Measurements from ENCODE around the gene SUN3. TPM values are rescaled to one million over a fixed set of nuclear protein-coding genes. Genes with fewer than 3 reads are reported as not detected.

Gene SUN3
- total and polyA plus RNA-seq, 9 of the 15 experiments (the other 6 are each of a cell fraction or from before 2014, with no cell fraction given) = 0.04 to 0.06 TPM; not detected in 7

GRCh38 chr7:47951374-47951773 is 77.5 kb downstream of the SUN3 start:
- Histone ChIP-seq H3K9me1 (ENCODE audit: control insufficient read depth, insufficient read depth, low read length) (no peaks in the 10 kb centered on the region), H3K27me3 (ENCODE audit: control insufficient read depth in 2 of 2, insufficient read depth in 2 of 2, low read length in 2 of 2) (peaks cover 10 to 33% of the 10 kb centered on the region in 2 experiments; a peak in 4 of 5 replicates), H3K4me3 (no peak overlapping the region), H3K4me2 (ENCODE audit: insufficient read depth, low read length) (no peak overlapping the region), H3K36me3 (ENCODE audit: control insufficient read depth, insufficient read depth, low read length) (peaks cover 9% of the 10 kb centered on the region; the same call in 1 of the 3 replicates), H3K9ac (ENCODE audit: insufficient read depth in 1 of 2, low read depth in 2 of 2, low read length in 2 of 2) (no peak overlapping the region), H4K20me1 (replicated peaks; ENCODE audit: control insufficient read depth, insufficient read depth, low read length) (no peaks in the 10 kb centered on the region; the same call in 1 of the 2 replicates), H3K27ac (ENCODE audit: extremely low read depth, low read depth, low read length) (no peak overlapping the region), H3K79me2 (ENCODE audit: control insufficient read depth, insufficient read depth, low read length) (no peaks in the 10 kb centered on the region), H3K9me3 (replicated peaks; ENCODE audit: control insufficient read depth, insufficient read depth, low read depth, low read length) (no peaks in the 10 kb centered on the region; the same call in 1 of the 2 replicates), H2AFZ (ENCODE audit: low read depth, low read length) (no peak overlapping the region), H3K4me1 (replicated peaks in 1 of 2; ENCODE audit: control insufficient read depth in 2 of 2, insufficient read depth in 2 of 2, low read length in 2 of 2) (no peaks in the 10 kb centered on the region)
- no peak; the same call in 2 of the 3 replicates for ATAC-seq
- BruUV-seq (replicated peaks) = no TSS peak
- TF ChIP-seq ASH1L (IDR thresholded peaks at IDR 0.05; ENCODE audit: borderline replicate concordance, low read depth, partially characterized antibody) = no peak
- no peak for TF ChIP-seq CTCFL (IDR thresholded peaks at IDR 0.05; ENCODE audit: borderline replicate concordance, insufficient read depth, low read depth, low read length, poor library complexity, severe bottlenecking)
- TF ChIP-seq HCFC1 (IDR thresholded peaks at IDR 0.05; ENCODE audit: low read depth, low read length) = no peak
- TF ChIP-seq ZNF518B (CRISPR knock-in tag; IDR thresholded peaks at IDR 0.05) = no peak
- intact Hi-C loops (cut with micrococcal nuclease) (no loop called here), in situ Hi-C loops (cut with MboI) (no loop called here)
- no peak for FAIRE-seq
- ChIA-PET CTCF (ENCODE audit: low intra/inter-chr PET ratio) (no interaction called here), POLR2A (interaction anchor here (0.6 to 0.8 kb wide), 2 partner anchors 141 to 231 kb away, joined by 3 to 4 read pairs; no protein-coding TSS in a partner anchor)
- DNase-seq (ENCODE audit: extremely low read depth in 1 of 4, low spot score in 3 of 4) = no peak
